Measurements from ENCODE around the gene KCNQ1.
"Not testable (repeated sequence)": the region's sequence is repeated elsewhere in the genome, so short reads cannot be mapped to it uniquely, and the experiment has no call there.

KCNQ1 gene

GRCh38 chr11:2639763-2640162, 195.0 kb downstream of the KCNQ1 start:
- not testable (repeated sequence) for H3K36me3 Mint-ChIP-seq, ATAC-seq
- peaks cover 42% of the 10 kb centered on the region for H3K9me3 Mint-ChIP-seq

GRCh38 chr11:2641623-2642022, 196.8 kb downstream of the KCNQ1 start:
- no peak overlapping the region for H3K27ac Mint-ChIP-seq
- DNase-seq (ENCODE audit: low spot score in 2 of 2) (no peak), ATAC-seq (no peak)
- H3K36me3 Mint-ChIP-seq = no peaks in the 10 kb centered on the region
- H3K4me3 Mint-ChIP-seq = no peak overlapping the region
- no peaks in the 10 kb centered on the region for H3K4me1 Mint-ChIP-seq
- H3K9me3 Mint-ChIP-seq = peaks cover 42% of the 10 kb centered on the region

More at GRCh38 chr11:2639763-2640162, 195.0 kb downstream of the KCNQ1 start:
- H3K4me3 Mint-ChIP-seq; H3K27ac Mint-ChIP-seq; H3K4me1 Mint-ChIP-seq; DNase-seq (ENCODE audit: low spot score in 2 of 2): not testable (repeated sequence)

- Mint-ChIP-seq H3K27ac (no peak overlapping the region), H3K36me3 (no peaks in the 10 kb centered on the region), H3K4me1 (no peaks in the 10 kb centered on the region), H3K4me3 (no peak overlapping the region), H3K9me3 (peaks cover 40% of the 10 kb centered on the region)
- ATAC-seq = no peak
- DNase-seq (ENCODE audit: low spot score in 2 of 2) = no peak
These were observed 198.9 kb downstream of the KCNQ1 start for GRCh38 chr11:2643746-2644145.

DNA sequence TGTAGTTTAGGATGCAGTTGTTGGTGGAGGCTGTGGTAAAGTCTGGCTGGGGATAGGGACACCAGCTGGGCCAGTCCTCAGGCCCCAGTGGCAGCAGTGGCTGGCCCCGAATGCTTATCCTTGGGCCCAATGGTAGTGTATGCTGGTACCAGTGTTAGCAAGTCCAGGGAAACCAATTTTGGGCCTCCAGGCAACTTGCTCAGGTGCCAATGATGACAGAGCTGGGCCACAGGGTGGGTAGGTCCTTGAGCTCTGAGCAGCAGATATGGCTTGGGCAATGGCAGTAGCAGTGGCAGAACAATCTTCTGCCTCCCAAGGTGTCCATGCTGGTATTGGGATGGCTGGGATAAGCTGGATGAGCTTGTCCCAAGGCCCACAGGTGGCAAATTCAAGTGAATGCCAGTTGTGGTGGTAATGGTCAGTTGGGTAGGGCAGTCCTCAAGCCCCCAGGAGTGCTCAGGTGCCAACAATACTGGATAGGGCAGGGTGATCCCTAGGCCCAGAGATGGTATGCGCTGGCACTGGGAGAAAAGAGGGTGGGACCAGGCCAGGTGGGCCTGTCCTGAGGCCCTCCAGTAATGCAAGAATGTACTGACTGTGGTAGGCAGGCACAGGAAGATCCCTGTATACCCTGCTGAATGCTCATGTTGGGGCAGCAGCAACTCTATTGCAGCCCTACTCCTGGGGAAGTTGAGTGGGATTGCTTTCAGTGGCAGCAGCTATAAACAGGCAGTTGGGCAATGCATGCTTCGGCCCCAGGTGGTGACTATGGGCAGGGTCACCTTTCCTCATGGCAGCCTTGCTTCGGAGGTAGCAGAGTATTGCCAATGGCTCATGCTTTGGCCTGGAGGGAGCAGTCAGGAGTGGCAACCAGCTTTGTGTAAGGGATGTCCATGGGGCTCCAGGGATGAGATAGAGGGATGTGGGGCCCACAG, 200.3 kb downstream of the KCNQ1 start:
- Mint-ChIP-seq H3K4me3 (no peak overlapping the region), H3K36me3 (no peaks in the 10 kb centered on the region), H3K27ac (no peak overlapping the region), H3K4me1 (no peaks in the 10 kb centered on the region), H3K9me3 (peaks cover 50% of the 10 kb centered on the region)
- DNase-seq (ENCODE audit: low spot score in 2 of 2) (no peak), ATAC-seq (no peak)

- H3K36me3 Mint-ChIP-seq = no peaks in the 10 kb centered on the region
These were observed 200.9 kb downstream of the KCNQ1 start for GRCh38 chr11:2645779-2646118.

GRCh38 chr11:2647167-2647566, 202.4 kb downstream of the KCNQ1 start:
- H3K36me3 Mint-ChIP-seq = no peaks in the 10 kb centered on the region
- ATAC-seq = no peak
- H3K4me3 Mint-ChIP-seq = no peak overlapping the region
- peaks cover 48% of the 10 kb centered on the region for H3K9me3 Mint-ChIP-seq
- H3K4me1 Mint-ChIP-seq = no peaks in the 10 kb centered on the region
- no peak for DNase-seq (ENCODE audit: low spot score in 2 of 2)
- H3K27ac Mint-ChIP-seq = no peak overlapping the region

More at GRCh38 chr11:2645779-2646118, 200.9 kb downstream of the KCNQ1 start:
- no peaks in the 10 kb centered on the region for H3K4me1 Mint-ChIP-seq
- H3K4me3 Mint-ChIP-seq = no peak overlapping the region
- H3K9me3 Mint-ChIP-seq = peaks cover 48% of the 10 kb centered on the region
- ATAC-seq = no peak
- DNase-seq (ENCODE audit: low spot score in 2 of 2) = no peak
- no peak overlapping the region for H3K27ac Mint-ChIP-seq

DNA sequence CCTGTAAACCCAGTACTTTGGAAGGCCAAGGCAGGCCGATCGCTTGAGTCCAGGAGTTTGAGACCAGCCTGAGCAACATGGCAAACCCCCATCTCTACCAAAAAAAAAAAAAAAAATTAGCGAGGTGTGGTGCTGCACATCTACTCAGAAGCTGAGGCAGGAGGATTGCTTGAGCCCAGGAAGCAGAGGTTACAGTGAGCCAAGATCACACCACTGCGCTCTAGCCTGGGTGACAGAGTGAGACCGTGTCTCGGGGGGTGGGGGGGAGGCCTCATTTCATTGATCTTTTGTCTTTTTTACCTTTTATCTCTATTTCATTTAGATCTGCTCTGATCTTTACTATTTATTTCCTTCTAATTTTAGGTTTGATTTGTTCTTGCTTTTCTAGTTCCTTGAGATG, 203.1 kb downstream of the KCNQ1 start:
- no peaks in the 10 kb centered on the region for H3K36me3 Mint-ChIP-seq
- no peak overlapping the region for H3K4me3 Mint-ChIP-seq
- H3K4me1 Mint-ChIP-seq = no peaks in the 10 kb centered on the region
- ATAC-seq = no peak
- H3K9me3 Mint-ChIP-seq = peaks cover 42% of the 10 kb centered on the region
- no peak overlapping the region for H3K27ac Mint-ChIP-seq
- no peak for DNase-seq (ENCODE audit: low spot score in 2 of 2)

- no peak for DNase-seq (ENCODE audit: low spot score in 2 of 2)
- no peak overlapping the region for H3K4me3 Mint-ChIP-seq
- no peaks in the 10 kb centered on the region for H3K36me3 Mint-ChIP-seq
- peaks cover 30% of the 10 kb centered on the region for H3K9me3 Mint-ChIP-seq
- H3K27ac Mint-ChIP-seq = no peak overlapping the region
- ATAC-seq = no peak
- no peaks in the 10 kb centered on the region for H3K4me1 Mint-ChIP-seq
These were observed 204.6 kb downstream of the KCNQ1 start for GRCh38 chr11:2649400-2649799.

DNA sequence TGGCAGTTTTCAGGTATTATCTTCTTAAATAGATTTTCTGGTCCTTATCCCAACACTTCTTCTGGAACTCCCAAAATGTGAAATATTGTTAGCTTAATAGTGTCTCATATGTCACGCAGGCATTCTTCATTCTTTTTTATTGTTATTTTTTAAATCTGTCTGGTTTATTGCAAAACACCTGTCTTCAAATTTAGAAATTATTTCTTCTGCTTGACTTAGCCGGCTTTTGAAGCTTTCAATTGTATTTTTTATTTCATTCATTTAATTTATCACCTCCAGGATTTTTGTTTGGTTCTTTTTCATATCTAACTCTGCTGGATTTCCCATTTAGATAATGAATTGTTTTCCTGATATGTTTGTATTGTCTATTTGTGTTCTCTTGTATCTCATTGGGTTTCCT, 205.0 kb downstream of the KCNQ1 start:
- H3K9me3 Mint-ChIP-seq = peaks cover 27% of the 10 kb centered on the region
- no peak overlapping the region for H3K4me3 Mint-ChIP-seq
- H3K4me1 Mint-ChIP-seq = no peaks in the 10 kb centered on the region
- no peaks in the 10 kb centered on the region for H3K36me3 Mint-ChIP-seq
- no peak for DNase-seq (ENCODE audit: low spot score in 2 of 2)
- H3K27ac Mint-ChIP-seq = no peak overlapping the region
- ATAC-seq = no peak

- no peaks in the 10 kb centered on the region for H3K4me1 Mint-ChIP-seq
- no peak for DNase-seq (ENCODE audit: low spot score in 2 of 2)
- no peak overlapping the region for H3K4me3 Mint-ChIP-seq
- H3K9me3 Mint-ChIP-seq = peaks cover 27% of the 10 kb centered on the region
- no peak overlapping the region for H3K27ac Mint-ChIP-seq
- ATAC-seq = no peak
- H3K36me3 Mint-ChIP-seq = no peaks in the 10 kb centered on the region
These were observed 205.6 kb downstream of the KCNQ1 start for GRCh38 chr11:2650343-2650867.

DNA sequence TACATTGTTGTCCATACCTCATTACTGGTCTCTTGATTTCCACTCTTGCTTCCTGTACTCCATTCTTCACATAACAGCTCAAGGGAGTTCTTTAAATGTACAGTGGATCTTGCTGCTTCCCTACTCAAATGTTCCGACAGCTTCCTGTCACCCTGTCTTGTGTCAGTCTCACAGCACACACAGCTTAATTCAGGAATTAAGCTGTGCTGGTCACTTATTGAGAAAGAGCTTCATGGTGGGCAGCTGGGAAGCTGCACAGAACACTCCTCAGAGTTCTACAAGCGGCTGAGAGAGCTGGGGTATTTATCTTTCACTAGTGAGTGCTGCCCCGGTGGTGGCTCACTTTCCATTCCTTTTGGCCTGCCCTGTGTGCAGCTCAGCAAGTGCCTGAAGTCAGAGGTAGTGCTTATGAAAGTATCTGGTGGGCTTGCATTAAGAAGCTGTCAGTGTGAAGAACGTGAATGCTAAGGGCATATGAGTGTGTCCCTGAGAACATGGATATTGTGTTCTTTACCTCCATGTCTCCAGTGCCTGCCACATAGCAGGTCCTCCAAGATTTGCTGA, 206.3 kb downstream of the KCNQ1 start:
- peaks cover 27% of the 10 kb centered on the region for H3K9me3 Mint-ChIP-seq
- H3K36me3 Mint-ChIP-seq = no peaks in the 10 kb centered on the region
- no peak overlapping the region for H3K4me3 Mint-ChIP-seq
- ATAC-seq = no peak
- DNase-seq (ENCODE audit: low spot score in 2 of 2) = no peak
- peaks cover 3% of the 10 kb centered on the region for H3K4me1 Mint-ChIP-seq
- no peak overlapping the region for H3K27ac Mint-ChIP-seq

GRCh38 chr11:2651826-2652271, 207.0 kb downstream of the KCNQ1 start:
- peaks cover 27% of the 10 kb centered on the region for H3K9me3 Mint-ChIP-seq
- H3K36me3 Mint-ChIP-seq = no peaks in the 10 kb centered on the region
- no peak for ATAC-seq
- H3K27ac Mint-ChIP-seq = no peak overlapping the region
- no peak for DNase-seq (ENCODE audit: low spot score in 2 of 2)
- H3K4me1 Mint-ChIP-seq = peaks cover 5% of the 10 kb centered on the region
- H3K4me3 Mint-ChIP-seq = no peak overlapping the region

- no peak overlapping the region for H3K4me3 Mint-ChIP-seq
- no peak overlapping the region for H3K27ac Mint-ChIP-seq
- no peaks in the 10 kb centered on the region for H3K36me3 Mint-ChIP-seq
- peaks cover 24% of the 10 kb centered on the region for H3K9me3 Mint-ChIP-seq
- peaks cover 5% of the 10 kb centered on the region for H3K4me1 Mint-ChIP-seq
- DNase-seq (ENCODE audit: low spot score in 2 of 2) (no peak), ATAC-seq (no peak)
These were observed 207.8 kb downstream of the KCNQ1 start for GRCh38 chr11:2652333-2653197.

DNA sequence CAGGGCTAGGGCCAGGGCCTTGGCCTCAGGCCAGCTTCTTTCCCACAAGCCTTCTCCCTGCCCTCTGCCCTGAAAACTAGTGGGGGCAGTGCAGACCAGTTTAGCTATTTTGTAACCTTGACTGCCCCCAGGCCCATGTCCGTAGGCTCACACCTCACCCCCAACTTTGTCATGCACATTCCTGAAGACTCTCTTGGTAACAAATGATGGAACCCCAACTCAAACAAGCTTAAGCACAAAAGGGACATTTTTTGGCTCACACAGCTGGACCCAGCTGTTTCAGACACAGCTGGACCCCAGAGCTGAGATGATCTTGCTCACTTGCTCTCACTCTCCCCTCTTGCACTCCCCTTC, 208.4 kb downstream of the KCNQ1 start:
- no peak overlapping the region for H3K4me3 Mint-ChIP-seq
- peaks cover 5% of the 10 kb centered on the region for H3K4me1 Mint-ChIP-seq
- no peak overlapping the region for H3K27ac Mint-ChIP-seq
- ATAC-seq (no peak), DNase-seq (ENCODE audit: low spot score in 2 of 2) (no peak)
- peaks cover 22% of the 10 kb centered on the region for H3K9me3 Mint-ChIP-seq
- no peaks in the 10 kb centered on the region for H3K36me3 Mint-ChIP-seq
